Keratinocyte (primary cell): ENCODE measurements around the gene FST. TPM values are rescaled to one million over a fixed set of nuclear protein-coding genes. Genes with fewer than 3 reads are reported as not detected.

Source experiments
- DNase-seq: peaks from one replicate; pipeline ENCODE4 v3.0.0-alpha.2; 2011; ENCODE audit warnings: low read depth, missing footprints, low spot score
- FAIRE-seq: peaks from 2 replicates; lab custom pipeline; 2011; peaks lifted over from hg19 to GRCh38; lab: Jason Lieb, UNC
- H2AFZ ChIP-seq: 2 replicates; pipeline ENCODE4 v1.6.0; 2012; ENCODE audit warnings: low read length, control low read depth, inconsistent platforms; ENCODE audit not compliant: control insufficient read depth
- H3K27ac ChIP-seq: 2 replicates; pipeline ENCODE4 v1.5.1; 2011; ENCODE audit warnings: low read length; ENCODE audit not compliant: control insufficient read depth, insufficient read depth
- H3K27me3 ChIP-seq: 3 replicates; pipeline ENCODE4 v1.6.0; 2011; ENCODE audit warnings: low read length; ENCODE audit not compliant: control insufficient read depth, insufficient read depth; ENCODE audit errors: extremely low read depth
- H3K36me3 ChIP-seq, 2 experiments: 2 replicates in 1 of 2; 3 replicates in 1 of 2; pipeline ENCODE4 v1.5.1; 2011; ENCODE audit warnings: low read length in 2 of 2, mild to moderate bottlenecking in 1 of 2; ENCODE audit not compliant: control insufficient read depth in 2 of 2, insufficient read depth in 2 of 2; ENCODE audit errors: extremely low read depth in 1 of 2
- H3K4me1 ChIP-seq: 3 replicates; pipeline ENCODE4 v1.5.1; 2011; ENCODE audit warnings: low read length; ENCODE audit not compliant: control insufficient read depth, insufficient read depth; ENCODE audit errors: extremely low read depth
- H3K4me2 ChIP-seq: 3 replicates; pipeline ENCODE4 v1.6.0; 2011; ENCODE audit warnings: low read depth, low read length; ENCODE audit not compliant: control insufficient read depth, insufficient read depth; ENCODE audit errors: extremely low read depth
- H3K4me3 ChIP-seq, 3 experiments: fragments of 200-600 bp in 1 of 3; sonication (generic) in 1 of 3; 2 replicates in 2 of 3; 3 replicates in 1 of 3; pipeline ENCODE4 v1.5.1; 2011 to 2016; ENCODE audit warnings: low read length in 3 of 3, mild to moderate bottlenecking in 3 of 3, control low read depth in 2 of 3, inconsistent platforms in 1 of 3, low read depth in 1 of 3, mixed read lengths in 1 of 3, mixed run types in 1 of 3, moderate library complexity in 1 of 3; ENCODE audit not compliant: control insufficient read depth in 2 of 3, insufficient read depth in 2 of 3; ENCODE audit errors: extremely low read depth in 1 of 3
- H3K79me2 ChIP-seq: 2 replicates; pipeline ENCODE4 v1.6.0; 2012; ENCODE audit warnings: low read length; ENCODE audit not compliant: control insufficient read depth, insufficient read depth
- H3K9ac ChIP-seq: 3 replicates; pipeline ENCODE4 v1.6.0; 2011; ENCODE audit warnings: low read length; ENCODE audit not compliant: control insufficient read depth, insufficient read depth; ENCODE audit errors: extremely low read depth
- H3K9me1 ChIP-seq: 3 replicates; pipeline ENCODE4 v1.6.0; 2011; ENCODE audit warnings: low read length; ENCODE audit not compliant: control insufficient read depth, insufficient read depth; ENCODE audit errors: extremely low read depth
- H3K9me3 ChIP-seq: 2 replicates; pipeline ENCODE4 v1.5.1; 2012; ENCODE audit warnings: low read depth, low read length; ENCODE audit not compliant: control insufficient read depth
- H4K20me1 ChIP-seq: 3 replicates; pipeline ENCODE4 v1.6.0; 2011; ENCODE audit warnings: low read length; ENCODE audit not compliant: control insufficient read depth, insufficient read depth; ENCODE audit errors: extremely low read depth
- EZH2 ChIP-seq: IDR thresholded peaks from one replicate; pipeline ENCODE4 v1.6.1; 2012; ENCODE audit warnings: inconsistent platforms, mild to moderate bottlenecking, low read length, moderate library complexity
- dilution Hi-C: fragments of 300-500 bp; cut with MboI; formaldehyde crosslinking; loops from one replicate; pipeline ENCODE4 v1.7.0; 2020; ENCODE audit warnings: low sequenced_read_pairs; ENCODE audit not compliant: extremely low pct_ligation_motif_present
- polyA plus RNA-seq, 5 experiments: library from polyadenylated mRNA; depleted of rRNA in 3 of 5; stranded (reverse) in 3 of 5; stranded (forward) in 1 of 5; unstranded in 1 of 5; fragments of >200 nt; gene quantifications; 1 replicate in 1 of 5; 2 replicates in 3 of 5; 3 replicates in 1 of 5; pipeline versions ENCODE4 v1.2.1 to v1.2.3, GENCODE V29; 2011 to 2012; ENCODE audit warnings: missing spikeins in 2 of 5, low read depth in 1 of 5, low replicate concordance in 1 of 5
- TF ChIP-seq, protein P1 (sequence below), 3 experiments: IDR thresholded peaks in 1 of 3; conservative IDR thresholded peaks in 1 of 3; optimal IDR thresholded peaks in 1 of 3; 2 replicates in 2 of 3; 3 replicates in 1 of 3; pipeline versions ENCODE3 to v1.5.1; 2011; ENCODE audit warnings: low read length in 3 of 3, mild to moderate bottlenecking in 3 of 3, moderate library complexity in 2 of 3, control low read depth in 1 of 3, inconsistent platforms in 1 of 3; ENCODE audit not compliant: insufficient read depth in 2 of 3; ENCODE audit errors: extremely low read depth in 1 of 3

FST gene
- polyA plus RNA-seq, 1 donor (not counting 4 experiments of a cell fraction or from before 2014, with no cell fraction given): 276 TPM

- TF ChIP-seq, protein P1, sequence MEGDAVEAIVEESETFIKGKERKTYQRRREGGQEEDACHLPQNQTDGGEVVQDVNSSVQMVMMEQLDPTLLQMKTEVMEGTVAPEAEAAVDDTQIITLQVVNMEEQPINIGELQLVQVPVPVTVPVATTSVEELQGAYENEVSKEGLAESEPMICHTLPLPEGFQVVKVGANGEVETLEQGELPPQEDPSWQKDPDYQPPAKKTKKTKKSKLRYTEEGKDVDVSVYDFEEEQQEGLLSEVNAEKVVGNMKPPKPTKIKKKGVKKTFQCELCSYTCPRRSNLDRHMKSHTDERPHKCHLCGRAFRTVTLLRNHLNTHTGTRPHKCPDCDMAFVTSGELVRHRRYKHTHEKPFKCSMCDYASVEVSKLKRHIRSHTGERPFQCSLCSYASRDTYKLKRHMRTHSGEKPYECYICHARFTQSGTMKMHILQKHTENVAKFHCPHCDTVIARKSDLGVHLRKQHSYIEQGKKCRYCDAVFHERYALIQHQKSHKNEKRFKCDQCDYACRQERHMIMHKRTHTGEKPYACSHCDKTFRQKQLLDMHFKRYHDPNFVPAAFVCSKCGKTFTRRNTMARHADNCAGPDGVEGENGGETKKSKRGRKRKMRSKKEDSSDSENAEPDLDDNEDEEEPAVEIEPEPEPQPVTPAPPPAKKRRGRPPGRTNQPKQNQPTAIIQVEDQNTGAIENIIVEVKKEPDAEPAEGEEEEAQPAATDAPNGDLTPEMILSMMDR (optimal IDR thresholded peaks at IDR 0.05 in 1 of 3, IDR thresholded peaks at IDR 0.05 in 1 of 3, conservative IDR thresholded peaks at IDR 0.05 in 1 of 3; ENCODE audit: extremely low read depth in 1 of 3, insufficient read depth in 2 of 3, low read length in 3 of 3): peak; percentile 28 to 34 (median 28)
- TF ChIP-seq EZH2: no peak
- no peaks in the 10 kb centered on the region for H3K9me3 ChIP-seq
- peak overlapping the region; percentile 85 for H3K4me2 ChIP-seq
- peak overlapping the region; percentile 18 for H2AFZ ChIP-seq
- dilution Hi-C loops: no loop called here
- H3K27ac ChIP-seq: peak overlapping the region; percentile 97
- H3K9me1 ChIP-seq: no peaks in the 10 kb centered on the region
- no peaks in the 10 kb centered on the region for H4K20me1 ChIP-seq
- H3K9ac ChIP-seq: peak overlapping the region; percentile 99
- no peaks in the 10 kb centered on the region for H3K27me3 ChIP-seq
- no peak for FAIRE-seq
- H3K36me3 ChIP-seq: peaks cover 3 to 12% of the 10 kb centered on the region in 2 experiments
- no peak for DNase-seq
- H3K4me3 ChIP-seq: peak overlapping the region; percentile 54 to 100 (median 58)
- H3K4me1 ChIP-seq: peaks cover 12% of the 10 kb centered on the region
- H3K79me2 ChIP-seq: peaks cover 31% of the 10 kb centered on the region
Observed at GRCh38 chr5:53478411-53479044, 1.9 kb upstream of the FST start.

- peaks cover 8 to 17% of the 10 kb centered on the region in 2 experiments for H3K36me3 ChIP-seq
Observed at GRCh38 chr5:53479045-53479589, 1.3 kb upstream of the FST start.

More at GRCh38 chr5:53479045-53479589, 1.3 kb upstream of the FST start:
- DNase-seq (no peak), FAIRE-seq (no peak)
- Histone ChIP-seq H3K27me3 (no peaks in the 10 kb centered on the region), H3K27ac (peak overlapping the region; percentile 97), H4K20me1 (peaks cover 2% of the 10 kb centered on the region), H3K9me3 (no peaks in the 10 kb centered on the region), H3K4me1 (peaks cover 12% of the 10 kb centered on the region), H3K79me2 (peaks cover 31% of the 10 kb centered on the region), H2AFZ (peak overlapping the region; percentile 47), H3K4me2 (peak overlapping the region; percentile 85), H3K9me1 (no peaks in the 10 kb centered on the region), H3K9ac (peak overlapping the region; percentile 99), H3K4me3 (peak overlapping the region; percentile 54 to 100 (median 84))
- dilution Hi-C loops: no loop called here
- TF ChIP-seq, protein P1 (optimal IDR thresholded peaks at IDR 0.05 in 1 of 3, IDR thresholded peaks at IDR 0.05 in 1 of 3, conservative IDR thresholded peaks at IDR 0.05 in 1 of 3; ENCODE audit: extremely low read depth in 1 of 3, insufficient read depth in 2 of 3, low read length in 3 of 3): no peak
- TF ChIP-seq EZH2: no peak
